ENCODE results near the gene OPN1LW. TPM values are rescaled to one million over a fixed set of nuclear protein-coding genes. Genes with fewer than 3 reads are reported as not detected.

The OPN1LW gene
- total and polyA plus RNA-seq, 2 of the 8 experiments (the other 6 are each of a cell fraction or from before 2014, with no cell fraction given) = not detected

- TF ChIP-seq CHD1 (IDR thresholded peaks at IDR 0.05; ENCODE audit: low read depth, low read length) (no peak), KDM4A (IDR thresholded peaks at IDR 0.05; ENCODE audit: low read depth, low read length, severe bottlenecking) (no peak), KDM5A (IDR thresholded peaks at IDR 0.05; ENCODE audit: low read length) (no peak), GABPA (IDR thresholded peaks at IDR 0.05; ENCODE audit: borderline replicate concordance, insufficient read depth, low read length) (no peak), TEAD4 (IDR thresholded peaks at IDR 0.05; ENCODE audit: low read depth, low read length) (no peak), ASH2L (IDR thresholded peaks at IDR 0.05; ENCODE audit: low read length) (no peak), SUZ12 (IDR thresholded peaks at IDR 0.05; ENCODE audit: low read length) (no peak)
These were observed 28.3 kb upstream of the OPN1LW start (continued) for GRCh38 chrX:154115750-154116149.

Measured in H1 (cell line).